ENCODE measurements around the gene DHODH.

- no peak for TF ChIP-seq CTCF (conservative IDR thresholded peaks at IDR 0.05; ENCODE audit: low read depth, low read length)
- TF ChIP-seq USF2 (IDR thresholded peaks at IDR 0.05; ENCODE audit: low read depth, low read length) = no peak
- no peak for TF ChIP-seq CEBPB (IDR thresholded peaks at IDR 0.05; ENCODE audit: low read depth, low read length)
- TF ChIP-seq RAD21 (IDR thresholded peaks at IDR 0.05; ENCODE audit: low read length) = no peak
- TF ChIP-seq POLR2A (IDR thresholded peaks at IDR 0.05; ENCODE audit: low read depth, low read length) = no peak
- TF ChIP-seq SMC3 (IDR thresholded peaks at IDR 0.05; ENCODE audit: low read depth, low read length) = no peak
- no peak for TF ChIP-seq MXI1 (IDR thresholded peaks at IDR 0.05; ENCODE audit: borderline replicate concordance, low read depth, low read length)
Measured at GRCh38 chr16:72025404-72026114, 17.0 kb downstream of the DHODH start.
